Measurements from ENCODE around the gene SH3BP1.
"Not testable (repeated sequence)": the region's sequence is repeated elsewhere in the genome, so short reads cannot be mapped to it uniquely, and the experiment has no call there.

The SH3BP1 gene

DNA sequence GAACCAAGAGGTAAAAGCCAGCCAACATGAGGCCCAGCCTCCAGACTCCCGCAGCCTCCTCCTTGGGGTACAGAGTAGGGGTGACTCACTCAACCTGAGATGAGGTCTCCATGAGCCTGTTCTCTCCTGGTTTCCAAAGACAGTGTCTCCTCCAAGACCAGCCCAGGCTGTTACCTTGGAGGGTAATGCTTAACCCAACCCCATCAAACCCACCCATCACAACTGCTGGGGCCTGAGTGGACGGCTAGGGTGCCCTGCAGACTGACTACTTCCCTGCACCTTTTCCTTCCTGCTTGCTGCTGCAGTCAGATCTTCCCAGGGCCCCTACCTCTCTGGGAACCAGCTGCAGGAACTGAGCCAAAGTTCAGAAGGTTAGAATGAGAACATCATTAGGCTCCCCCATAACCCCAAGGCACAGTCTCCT, 41.5 kb downstream of the SH3BP1 start:
- peak; percentile 45 for DNase-seq

- DNase-seq: peak; percentile 80
Observed at GRCh38 chr22:37681556-37682049, 42.1 kb downstream of the SH3BP1 start.

DNA sequence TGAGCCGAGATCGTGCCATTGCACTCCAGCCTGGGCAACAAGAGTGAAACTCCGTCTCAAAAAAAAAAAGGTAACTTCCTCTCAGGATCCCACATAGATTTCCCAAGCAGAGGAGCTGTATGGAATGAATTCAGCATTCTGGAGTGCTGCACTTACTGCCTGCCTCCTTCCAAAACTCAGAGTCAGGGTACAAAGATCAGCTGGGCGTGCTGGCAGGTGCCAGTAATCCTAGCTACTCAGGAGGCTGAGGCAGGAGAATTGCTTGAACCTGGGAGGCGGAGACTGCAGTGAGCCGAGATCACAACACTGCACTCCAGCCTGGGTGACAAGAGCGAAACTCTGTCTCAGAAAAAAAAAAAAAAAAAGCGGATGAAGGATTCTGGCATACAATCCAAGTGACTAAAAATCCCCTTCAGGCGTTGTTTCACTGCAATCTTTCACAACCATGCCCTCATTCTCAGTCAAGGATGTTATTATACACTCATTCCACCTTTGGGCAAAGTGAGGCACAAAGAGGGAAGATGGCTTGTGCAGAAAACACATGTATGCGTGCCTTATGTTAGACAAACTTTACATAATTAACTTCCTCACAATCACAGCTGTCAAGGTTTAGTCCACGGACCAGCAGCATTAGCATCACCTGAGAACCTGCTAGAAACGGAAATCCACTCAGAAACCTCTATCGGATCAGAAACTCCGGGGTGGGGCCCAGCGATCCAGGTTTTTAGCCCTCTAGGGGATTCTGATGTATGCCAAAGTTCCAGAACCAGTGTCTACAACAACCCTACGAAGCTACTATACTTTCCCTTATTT, 45.5 kb downstream of the SH3BP1 start:
- DNase-seq: no peak

GRCh38 chr22:37686002-37686982, 46.8 kb downstream of the SH3BP1 start, which contains the start of gene NOL12:
TSS of gene NOL12 (plus strand) at chr22:37686343. CDS start at chr22:37686393, 50 bp downstream.
- peak; percentile 88 for DNase-seq

- no peak for DNase-seq
Observed at GRCh38 chr22:37690407-37690806, 50.9 kb downstream of the SH3BP1 start.

DNA sequence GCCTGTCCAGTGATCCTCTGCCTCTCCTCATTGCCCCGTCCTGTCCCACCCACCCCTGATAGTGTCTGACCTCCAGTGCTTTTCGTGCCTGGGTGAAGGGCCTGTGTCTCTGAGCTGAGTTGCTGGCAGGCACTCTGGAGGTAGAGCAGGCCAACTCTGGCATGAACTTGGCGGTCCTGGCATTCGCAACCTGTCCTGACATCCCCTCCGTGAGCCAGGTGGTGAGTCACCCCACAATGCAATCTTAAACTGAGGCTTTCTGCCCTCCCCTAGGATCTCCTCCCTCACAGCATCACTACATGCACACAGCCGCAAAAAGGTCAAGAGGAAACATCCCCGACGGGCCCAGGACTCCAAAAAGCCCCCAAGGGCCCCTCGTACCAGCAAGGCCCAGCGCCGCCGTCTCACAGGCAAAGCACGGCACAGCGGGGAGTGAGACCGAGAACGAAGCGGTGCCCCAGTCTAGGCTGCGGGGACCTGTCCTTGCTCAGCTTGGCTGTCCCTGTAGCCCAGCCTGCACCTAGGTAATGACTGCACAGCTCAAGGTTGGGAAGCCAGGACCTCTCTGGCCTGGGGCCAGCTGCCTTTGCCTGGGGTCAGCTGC, 51.5 kb downstream of the SH3BP1 start:
- DNase-seq: no peak

- no peak for DNase-seq
Observed at GRCh38 chr22:37692627-37693285, 53.3 kb downstream of the SH3BP1 start.

GRCh38 chr22:37694131-37694530, 54.7 kb downstream of the SH3BP1 start:
- DNase-seq: not testable (repeated sequence)

- DNase-seq: not testable (repeated sequence)
Observed at GRCh38 chr22:37696260-37696656, 56.8 kb downstream of the SH3BP1 start.

GRCh38 chr22:37696657-37697537, 57.4 kb downstream of the SH3BP1 start, which contains the start of gene TRIOBP:
TSS of gene TRIOBP (plus strand) at chr22:37697048. CDS start at chr22:37701366, 4,318 bp downstream.
- DNase-seq: peak; percentile 98

GRCh38 chr22:37697538-37697835, 58.0 kb downstream of the SH3BP1 start:
- no peak for DNase-seq

GRCh38 chr22:37701141-37701786, 61.8 kb downstream of the SH3BP1 start:
- DNase-seq: no peak

- no peak for DNase-seq
Observed at GRCh38 chr22:37703906-37704305, 64.4 kb downstream of the SH3BP1 start.

DNA sequence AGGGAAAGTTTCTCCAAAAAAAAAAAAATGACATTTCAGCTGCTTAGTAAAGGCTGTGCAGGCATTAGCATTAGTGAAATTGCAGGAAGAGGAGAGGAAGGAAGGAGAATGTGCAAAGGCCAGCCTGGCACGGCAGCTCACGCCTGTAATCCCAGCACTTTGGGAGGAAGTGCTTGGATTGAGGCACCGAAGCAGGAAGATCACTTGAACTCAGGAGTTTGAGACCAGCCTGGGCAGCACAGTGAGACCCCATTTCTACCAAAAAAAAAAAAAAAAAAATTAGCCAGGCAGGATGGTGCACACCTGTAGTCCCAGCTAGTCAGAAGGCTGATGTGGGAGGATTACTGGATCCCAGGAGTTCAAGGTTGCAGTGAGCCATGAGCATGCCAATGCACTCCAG, 65.2 kb downstream of the SH3BP1 start:
- DNase-seq: no peak

DNA sequence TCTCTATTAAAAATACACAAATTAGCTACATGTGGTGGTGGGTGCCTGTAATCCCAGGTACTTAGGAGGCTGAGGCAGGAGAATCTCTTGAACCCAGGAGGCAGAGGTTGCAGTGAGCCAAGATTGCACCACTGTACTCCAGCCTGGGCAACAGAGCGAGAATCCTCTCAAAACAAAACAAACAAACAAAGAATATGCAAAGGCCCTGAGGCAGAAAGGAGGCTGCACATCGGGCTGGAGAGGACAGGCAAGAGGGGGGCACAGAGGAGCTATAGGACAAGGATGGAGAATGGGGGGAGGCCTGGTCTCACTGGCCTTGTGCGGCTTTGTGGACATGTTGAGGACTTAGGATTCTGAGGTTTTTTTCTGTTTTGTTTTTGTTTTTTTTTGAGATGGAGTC, 65.7 kb downstream of the SH3BP1 start:
- DNase-seq: no peak

Data from fibroblast of skin of scalp (primary cell).